ENCODE results near the gene SLC2A4.

SLC2A4 gene

DNA sequence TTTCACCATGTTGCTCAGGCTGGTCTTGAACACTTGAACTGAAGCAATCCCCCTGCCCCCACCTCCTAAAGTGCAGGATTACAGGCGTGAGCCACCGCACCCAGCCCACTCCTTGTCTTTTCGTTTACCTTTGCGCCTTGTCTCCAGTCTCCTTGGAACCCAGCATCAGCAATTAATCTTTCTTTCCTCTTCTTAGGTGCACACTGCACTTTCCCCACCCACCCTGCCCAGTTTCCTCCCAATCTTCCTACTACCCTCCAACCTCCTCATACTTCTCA is 17.8 kb upstream of the SLC2A4 start:
- in situ Hi-C loops (cut with MboI; ENCODE audit: low sequenced_read_pairs) = no loop called here

GRCh38 chr17:7266784-7267183 is 14.7 kb upstream of the SLC2A4 start:
- in situ Hi-C loops (cut with MboI; ENCODE audit: low sequenced_read_pairs) = no loop called here

DNA sequence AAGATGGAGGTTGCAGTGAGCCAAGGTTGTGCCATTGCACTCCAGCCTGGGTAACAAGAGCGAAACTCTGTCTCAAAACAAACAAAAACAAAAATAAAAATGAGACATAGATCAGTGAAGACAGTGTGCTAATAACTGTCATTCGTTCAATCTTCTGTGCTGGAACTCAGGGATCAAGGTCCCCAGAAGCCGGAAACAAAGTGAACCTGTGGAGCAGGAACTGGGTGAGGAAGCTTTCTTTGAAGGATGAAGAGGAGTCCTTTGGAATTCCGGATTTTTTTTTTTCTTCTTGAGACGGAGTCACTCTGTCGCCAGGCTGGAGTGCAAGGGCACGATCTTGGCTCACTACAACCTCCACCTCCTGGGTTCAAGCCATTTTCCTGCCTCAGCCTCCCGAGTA is 2.1 kb upstream of the SLC2A4 start:
- in situ Hi-C loops (cut with MboI; ENCODE audit: low sequenced_read_pairs) = no loop called here

DNA sequence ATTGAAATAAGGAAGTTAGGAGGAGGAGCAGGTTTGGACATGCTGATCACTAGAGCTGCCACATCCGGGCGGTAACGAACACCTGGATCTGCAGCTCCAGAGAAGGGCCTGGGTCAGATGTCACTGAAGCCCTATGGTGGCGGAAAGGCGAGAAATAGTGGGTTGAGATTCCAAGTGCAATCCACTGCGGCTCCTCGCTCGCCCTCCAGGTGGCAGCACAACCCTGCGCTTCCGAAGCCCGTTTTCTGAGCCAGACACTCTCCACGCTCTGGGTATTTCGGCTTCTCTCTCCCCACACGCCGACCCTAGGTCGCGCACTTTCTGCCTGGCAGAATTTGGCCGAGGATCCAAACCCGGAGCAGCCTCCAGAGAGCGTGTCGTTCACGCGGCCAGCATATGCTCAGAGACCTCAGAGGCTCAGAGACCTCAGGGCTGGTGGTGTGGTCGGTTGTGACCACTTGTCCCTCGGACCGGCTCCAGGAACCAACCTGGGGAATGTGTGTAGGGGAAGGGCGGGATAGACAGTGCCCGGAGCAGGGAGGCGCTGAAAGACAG is 922 bp upstream of the SLC2A4 start:
- in situ Hi-C loops (cut with MboI; ENCODE audit: low sequenced_read_pairs) = no loop called here

DNA sequence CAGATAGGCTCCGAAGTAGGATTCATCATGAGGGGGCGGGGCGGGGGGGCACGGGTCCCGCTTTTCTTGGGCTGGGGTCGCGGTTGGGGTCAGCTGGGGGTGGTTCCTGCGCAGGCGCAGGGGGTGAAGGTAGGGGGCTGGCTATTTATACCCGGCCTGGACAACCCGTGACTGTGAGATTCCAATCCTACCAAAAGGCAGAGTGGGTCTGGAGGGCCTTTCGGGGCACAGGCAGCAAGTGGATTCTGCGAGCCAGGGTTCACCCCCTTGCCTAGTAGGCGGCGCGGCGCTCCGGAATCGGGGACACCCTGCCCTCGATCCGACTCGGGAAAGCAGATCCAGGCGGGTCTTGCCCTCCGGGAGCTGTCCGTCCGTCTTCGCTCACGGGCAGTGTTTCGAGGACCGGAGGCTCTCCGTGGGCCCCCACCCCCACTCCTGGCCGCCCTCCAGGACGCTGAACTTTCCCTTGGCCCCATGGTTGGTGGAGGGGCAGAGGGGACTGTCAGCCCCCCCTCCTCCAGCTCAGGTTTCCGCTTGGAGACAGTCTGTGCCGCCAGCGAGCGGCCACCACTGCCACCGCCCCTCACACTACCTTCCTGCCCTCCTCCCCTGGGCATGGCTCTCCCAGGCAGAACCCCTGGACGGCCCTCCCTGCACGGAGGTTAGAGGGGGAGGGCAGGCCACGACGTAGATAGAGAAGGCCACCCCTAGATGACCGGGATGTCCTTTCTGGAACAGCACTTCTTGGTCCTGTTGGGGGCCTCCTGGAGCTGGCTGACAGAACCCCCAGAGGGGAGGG is 634 bp downstream of the SLC2A4 start:
- in situ Hi-C loops (cut with MboI; ENCODE audit: low sequenced_read_pairs) = no loop called here

GRCh38 chr17:7282752-7283321 is 1.3 kb downstream of the SLC2A4 start:
- in situ Hi-C loops (cut with MboI; ENCODE audit: low sequenced_read_pairs) = no loop called here

GRCh38 chr17:7283471-7284216 is 2.1 kb downstream of the SLC2A4 start:
- in situ Hi-C loops (cut with MboI; ENCODE audit: low sequenced_read_pairs) = no loop called here

DNA sequence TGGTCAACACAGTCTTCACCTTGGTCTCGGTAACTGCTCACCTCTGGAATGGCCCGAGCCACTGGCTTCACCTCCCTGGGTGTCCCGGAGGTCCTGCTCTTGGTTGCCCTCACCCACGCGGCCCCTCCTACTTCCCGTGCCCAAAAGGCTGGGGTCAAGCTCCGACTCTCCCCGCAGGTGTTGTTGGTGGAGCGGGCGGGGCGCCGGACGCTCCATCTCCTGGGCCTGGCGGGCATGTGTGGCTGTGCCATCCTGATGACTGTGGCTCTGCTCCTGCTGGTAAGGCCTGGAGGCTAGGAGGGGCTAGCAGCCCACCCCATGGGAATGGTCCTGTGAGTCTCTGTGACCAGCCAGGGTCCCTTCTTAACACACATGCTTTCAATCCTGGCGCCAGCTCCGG is 3.4 kb downstream of the SLC2A4 start:
- in situ Hi-C loops (cut with MboI; ENCODE audit: low sequenced_read_pairs) = no loop called here

DNA sequence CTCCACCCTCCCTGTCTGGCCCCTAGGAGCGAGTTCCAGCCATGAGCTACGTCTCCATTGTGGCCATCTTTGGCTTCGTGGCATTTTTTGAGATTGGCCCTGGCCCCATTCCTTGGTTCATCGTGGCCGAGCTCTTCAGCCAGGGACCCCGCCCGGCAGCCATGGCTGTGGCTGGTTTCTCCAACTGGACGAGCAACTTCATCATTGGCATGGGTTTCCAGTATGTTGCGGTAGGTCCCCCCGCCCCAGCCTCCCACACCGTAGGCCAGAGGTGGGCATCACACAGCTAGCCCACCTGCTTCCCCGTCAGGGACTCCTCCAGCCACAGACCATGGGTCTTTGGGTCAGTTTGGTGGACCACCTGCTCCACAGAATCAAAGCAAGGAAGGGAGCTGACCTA is 4.2 kb downstream of the SLC2A4 start:
- in situ Hi-C loops (cut with MboI; ENCODE audit: low sequenced_read_pairs) = no loop called here

- in situ Hi-C loops (cut with MboI; ENCODE audit: low sequenced_read_pairs) = no loop called here
Measured at GRCh38 chr17:7289256-7290032, 7.9 kb downstream of the SLC2A4 start.

DNA sequence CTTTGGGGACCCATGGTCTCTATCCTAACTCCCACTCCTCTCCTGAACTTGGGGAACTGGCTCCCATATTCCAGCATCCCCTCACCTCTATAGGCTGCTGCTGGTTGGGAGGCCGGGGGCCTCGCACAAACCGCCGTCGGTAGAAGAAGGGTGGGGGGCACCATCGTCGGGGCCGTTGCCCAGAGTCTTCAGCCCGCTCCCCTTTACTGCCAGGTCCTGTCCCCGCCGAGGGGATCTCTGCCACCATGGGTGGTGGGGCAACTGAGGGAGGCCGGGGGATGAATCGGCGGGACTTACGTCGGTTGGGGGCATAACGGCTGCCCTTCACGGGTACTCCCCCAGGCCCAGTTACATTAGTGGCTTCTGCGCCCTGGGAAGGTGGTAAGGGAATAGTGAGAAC is 8.6 kb downstream of the SLC2A4 start:
- in situ Hi-C loops (cut with MboI; ENCODE audit: low sequenced_read_pairs) = no loop called here

DNA sequence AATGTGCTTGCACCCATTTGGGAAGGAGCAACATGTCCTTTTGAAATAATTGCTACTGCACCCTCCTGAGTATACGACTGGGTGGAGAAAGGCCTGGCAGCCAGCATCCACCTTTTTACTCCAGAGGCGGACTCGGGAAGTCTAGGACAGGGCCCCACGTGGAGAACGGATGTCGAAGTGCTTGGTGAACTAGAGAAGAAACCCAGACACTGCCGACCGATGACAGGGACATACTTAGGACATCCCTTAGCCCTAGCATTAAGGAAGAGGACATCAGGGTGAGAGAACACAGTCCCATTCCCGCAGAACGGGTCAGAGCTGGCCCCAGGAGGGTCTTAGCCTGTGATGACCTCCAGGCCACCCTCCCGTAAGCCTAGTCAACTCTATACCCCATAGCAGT is 9.2 kb downstream of the SLC2A4 start:
- in situ Hi-C loops (cut with MboI; ENCODE audit: low sequenced_read_pairs) = no loop called here

DNA sequence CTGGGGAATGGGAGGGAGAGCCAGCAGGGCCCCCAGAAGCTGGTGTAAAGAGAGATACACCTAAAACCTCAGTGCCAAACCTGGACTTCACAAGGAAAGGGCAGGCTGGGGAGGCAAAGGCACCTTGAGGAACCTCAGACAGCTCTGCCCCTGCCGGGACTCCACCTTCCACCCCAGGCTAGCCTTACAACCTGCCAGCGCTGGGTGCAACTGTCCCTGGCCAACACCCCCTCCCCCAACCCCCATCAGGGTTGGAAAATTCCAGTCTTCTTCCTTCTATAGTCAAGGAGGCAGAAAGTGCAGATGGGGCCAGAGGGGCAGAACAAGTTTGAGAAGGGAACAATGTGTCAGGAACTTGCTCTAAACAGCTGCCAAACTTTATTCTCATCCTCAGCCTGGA is 10.7 kb downstream of the SLC2A4 start:
- in situ Hi-C loops (cut with MboI; ENCODE audit: low sequenced_read_pairs) = no loop called here

DNA sequence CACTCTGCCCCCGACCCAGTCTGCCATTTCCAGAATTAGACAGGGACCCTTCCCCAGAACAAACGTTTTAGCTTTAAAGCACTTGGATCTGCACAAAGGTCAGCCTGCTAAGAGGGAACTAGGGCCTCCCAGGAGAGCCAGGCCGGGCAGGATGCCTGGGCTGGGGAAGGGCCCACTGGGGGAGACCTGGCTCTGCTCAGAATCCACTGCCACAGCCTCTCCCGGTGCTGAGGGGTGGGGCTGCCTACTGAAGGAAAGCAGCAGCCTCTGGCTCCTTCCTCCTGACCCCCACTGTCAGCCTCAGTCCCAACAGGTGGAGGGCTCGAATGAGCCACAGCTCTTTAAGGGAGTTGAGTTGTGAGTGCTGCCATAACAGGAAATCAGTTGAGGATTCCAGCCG is 11.2 kb downstream of the SLC2A4 start:
- in situ Hi-C loops (cut with MboI; ENCODE audit: low sequenced_read_pairs) = no loop called here

DNA sequence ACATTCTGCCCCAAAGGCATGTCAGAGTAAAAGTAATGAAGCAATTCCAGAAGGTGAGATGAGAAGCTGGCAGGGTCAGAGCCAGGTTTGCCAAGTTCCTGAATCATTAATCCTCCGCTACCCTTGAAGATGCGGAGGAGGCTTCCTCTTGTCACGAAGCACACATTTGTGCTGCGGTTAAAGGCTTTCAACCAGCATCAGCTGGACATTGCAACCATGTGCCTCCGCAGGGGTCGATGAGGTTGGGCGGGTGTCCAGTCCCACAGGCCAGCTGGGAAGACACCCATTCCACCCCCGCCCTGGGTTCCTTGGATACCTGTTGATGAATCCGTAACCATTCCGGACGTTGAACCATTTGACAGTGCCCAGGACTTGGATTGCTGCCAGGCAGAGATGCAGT is 11.6 kb downstream of the SLC2A4 start:
- in situ Hi-C loops (cut with MboI; ENCODE audit: low sequenced_read_pairs) = no loop called here

- in situ Hi-C loops (cut with MboI; ENCODE audit: low sequenced_read_pairs) = no loop called here
Measured at GRCh38 chr17:7293816-7294613, 12.5 kb downstream of the SLC2A4 start.

GRCh38 chr17:7294614-7295153 is 13.2 kb downstream of the SLC2A4 start, which contains the start of gene YBX2:
YBX2 (minus strand) TSS chr17:7294639; CDS start chr17:7294500, 139 bp downstream.
- in situ Hi-C loops (cut with MboI; ENCODE audit: low sequenced_read_pairs) = no loop called here

GRCh38 chr17:7295230-7296180 is 14.0 kb downstream of the SLC2A4 start:
- in situ Hi-C loops (cut with MboI; ENCODE audit: low sequenced_read_pairs) = no loop called here
